AG10803 (cell line): Measurements from ENCODE around the gene CKAP2L.
A peak's percentile ranks its signal among the peaks of the same experiment; 100 is the strongest.

Source experiments
- DNase-seq: peaks from one replicate; pipeline ENCODE4 v3.0.0; 2010; ENCODE audit warnings: low read depth
- H3K4me3 ChIP-seq: 2 replicates; pipeline ENCODE4 v1.5.1; 2011; ENCODE audit warnings: mild to moderate bottlenecking, low read length, control low read depth
- TF ChIP-seq, protein P1 (sequence below): conservative IDR thresholded peaks from 2 replicates; pipeline ENCODE4 v1.5.1; 2011; ENCODE audit warnings: mild to moderate bottlenecking, low read length, control low read depth, inconsistent platforms

Gene CKAP2L

DNA sequence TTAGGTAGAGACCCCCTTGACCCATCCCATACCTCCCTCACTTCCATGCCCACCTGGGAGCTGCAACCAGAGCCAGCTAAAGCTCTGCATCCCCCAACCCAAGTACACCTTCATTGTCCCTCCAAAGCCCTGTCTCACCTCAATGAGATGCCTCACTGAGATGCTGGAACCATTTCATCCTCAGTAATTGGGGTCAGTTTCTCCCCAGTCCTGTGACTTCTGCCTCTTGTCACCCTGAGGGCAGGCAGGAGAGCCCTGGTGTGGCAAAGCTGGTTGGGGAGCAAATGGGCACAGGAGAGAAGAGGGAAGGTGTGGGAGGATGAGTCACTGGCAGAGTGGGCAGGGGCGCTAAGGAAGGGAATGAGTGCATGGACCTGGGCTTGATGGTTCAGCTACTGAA, 71.5 kb downstream of the CKAP2L start:
- TF ChIP-seq, protein P1, sequence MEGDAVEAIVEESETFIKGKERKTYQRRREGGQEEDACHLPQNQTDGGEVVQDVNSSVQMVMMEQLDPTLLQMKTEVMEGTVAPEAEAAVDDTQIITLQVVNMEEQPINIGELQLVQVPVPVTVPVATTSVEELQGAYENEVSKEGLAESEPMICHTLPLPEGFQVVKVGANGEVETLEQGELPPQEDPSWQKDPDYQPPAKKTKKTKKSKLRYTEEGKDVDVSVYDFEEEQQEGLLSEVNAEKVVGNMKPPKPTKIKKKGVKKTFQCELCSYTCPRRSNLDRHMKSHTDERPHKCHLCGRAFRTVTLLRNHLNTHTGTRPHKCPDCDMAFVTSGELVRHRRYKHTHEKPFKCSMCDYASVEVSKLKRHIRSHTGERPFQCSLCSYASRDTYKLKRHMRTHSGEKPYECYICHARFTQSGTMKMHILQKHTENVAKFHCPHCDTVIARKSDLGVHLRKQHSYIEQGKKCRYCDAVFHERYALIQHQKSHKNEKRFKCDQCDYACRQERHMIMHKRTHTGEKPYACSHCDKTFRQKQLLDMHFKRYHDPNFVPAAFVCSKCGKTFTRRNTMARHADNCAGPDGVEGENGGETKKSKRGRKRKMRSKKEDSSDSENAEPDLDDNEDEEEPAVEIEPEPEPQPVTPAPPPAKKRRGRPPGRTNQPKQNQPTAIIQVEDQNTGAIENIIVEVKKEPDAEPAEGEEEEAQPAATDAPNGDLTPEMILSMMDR: no peak
- DNase-seq: no peak
- no peak overlapping the region for H3K4me3 ChIP-seq

DNA sequence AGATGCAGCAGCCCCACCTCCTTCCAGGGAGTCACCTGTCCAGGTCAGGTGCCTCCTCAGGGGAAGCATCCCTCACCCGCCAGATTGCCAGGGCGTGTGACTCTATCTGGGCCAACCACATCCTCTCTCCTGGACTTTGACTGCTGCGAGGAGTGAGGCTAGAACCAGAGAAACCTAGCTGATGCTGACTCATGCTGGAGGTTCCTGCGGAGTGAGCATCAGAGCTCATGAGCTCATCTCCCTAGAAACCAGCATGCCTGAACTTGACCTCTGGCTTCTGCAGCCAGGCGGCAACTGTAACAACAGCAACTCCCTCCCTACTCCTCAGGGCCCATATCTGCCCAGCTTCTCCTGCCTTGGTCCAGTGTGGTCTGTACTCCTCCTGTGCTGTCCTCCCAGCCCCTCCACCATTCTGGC, 71.9 kb downstream of the CKAP2L start:
- TF ChIP-seq, protein P1: no peak
- peak; percentile 91 for DNase-seq

DNA sequence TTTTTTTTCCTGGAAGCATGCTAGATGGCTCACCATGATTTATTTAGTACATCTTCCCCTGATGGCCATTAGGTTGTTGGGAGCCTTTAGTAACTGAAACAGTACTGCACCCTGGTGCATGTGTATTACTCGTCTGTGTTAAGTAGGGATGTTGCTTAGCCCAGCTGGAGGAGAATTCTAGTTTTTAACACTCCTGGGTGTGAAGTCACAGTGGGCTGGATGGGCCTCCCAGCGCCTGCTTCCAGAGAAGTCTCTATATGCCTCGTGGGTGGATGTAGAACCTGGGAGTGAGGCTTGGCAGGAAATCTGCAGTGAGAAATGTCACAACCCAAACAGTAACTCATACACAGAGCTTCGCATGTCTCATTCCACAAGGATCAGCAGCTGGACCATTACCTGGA, 72.5 kb downstream of the CKAP2L start:
- no peak overlapping the region for H3K4me3 ChIP-seq
- TF ChIP-seq, protein P1: no peak
- DNase-seq: no peak

More for the DNA sequence above, 71.9 kb downstream of the CKAP2L start:
- no peak overlapping the region for H3K4me3 ChIP-seq

DNA sequence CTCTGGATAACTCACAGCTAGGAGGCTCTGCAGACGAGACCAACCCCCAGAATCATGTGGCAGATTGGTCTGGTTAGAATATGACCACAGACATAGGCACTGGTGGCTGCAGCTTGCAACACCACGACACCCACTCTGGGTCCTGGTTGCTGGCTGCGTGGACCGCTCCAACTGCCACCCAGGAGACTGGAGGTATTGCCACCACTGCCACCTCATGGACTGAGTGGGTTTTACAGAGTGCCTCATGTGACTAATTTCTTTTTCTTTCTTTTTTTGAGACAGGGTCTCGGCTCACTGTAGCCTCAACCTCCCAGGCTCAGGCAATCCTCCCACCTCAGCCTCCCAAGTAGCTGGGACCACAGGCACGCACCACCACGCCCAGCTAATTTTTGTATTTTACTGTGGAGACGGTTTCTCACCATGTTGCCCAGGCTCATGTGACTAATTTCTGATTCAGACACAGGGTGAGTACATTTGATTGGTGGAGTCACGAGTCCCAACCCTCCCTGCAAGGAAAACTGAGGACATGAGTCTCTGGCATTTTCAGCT, 73.5 kb downstream of the CKAP2L start:
- peak; percentile 48 for DNase-seq
- TF ChIP-seq, protein P1: peak; percentile 53
- no peak overlapping the region for H3K4me3 ChIP-seq

DNA sequence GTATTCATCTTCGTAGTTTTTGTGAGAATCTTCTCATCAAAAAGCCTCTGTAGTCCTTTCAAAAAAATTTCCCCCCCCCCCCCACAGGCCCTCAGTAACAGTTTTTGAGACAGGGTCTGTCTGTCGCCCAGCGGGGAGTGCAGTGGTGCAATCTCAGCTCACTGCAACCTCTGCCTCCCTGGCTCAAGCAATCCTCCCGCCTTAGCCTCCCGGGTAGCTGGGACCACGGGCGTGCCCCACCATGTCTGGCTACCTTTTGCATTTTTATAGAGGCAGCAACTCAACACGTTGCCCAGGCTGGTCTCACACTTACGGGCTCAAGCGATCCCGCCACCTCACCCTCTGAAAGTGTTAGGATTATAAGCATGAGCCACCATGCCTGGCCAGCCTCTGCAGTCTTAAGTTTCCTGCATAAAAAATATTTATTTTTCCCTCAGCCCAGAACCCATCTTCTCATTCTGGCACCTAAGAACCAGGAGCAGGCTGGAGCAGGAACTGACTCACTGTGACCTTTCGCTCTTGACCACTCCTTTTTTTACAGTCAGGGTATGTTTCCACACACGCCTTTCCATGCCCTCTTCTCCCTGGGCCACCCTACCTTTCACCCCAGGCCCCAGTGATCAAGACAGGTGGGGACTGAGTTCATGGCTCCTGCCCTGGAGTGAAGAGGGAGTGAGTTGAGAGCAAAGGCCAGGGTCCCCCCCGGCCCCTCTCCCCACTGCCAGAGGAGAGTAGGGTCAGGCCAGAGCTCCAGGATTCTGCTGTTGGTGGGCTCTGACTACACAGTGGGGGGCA, 76.1 kb downstream of the CKAP2L start:
- TF ChIP-seq, protein P1: no peak
- H3K4me3 ChIP-seq: no peak overlapping the region
- no peak for DNase-seq

DNA sequence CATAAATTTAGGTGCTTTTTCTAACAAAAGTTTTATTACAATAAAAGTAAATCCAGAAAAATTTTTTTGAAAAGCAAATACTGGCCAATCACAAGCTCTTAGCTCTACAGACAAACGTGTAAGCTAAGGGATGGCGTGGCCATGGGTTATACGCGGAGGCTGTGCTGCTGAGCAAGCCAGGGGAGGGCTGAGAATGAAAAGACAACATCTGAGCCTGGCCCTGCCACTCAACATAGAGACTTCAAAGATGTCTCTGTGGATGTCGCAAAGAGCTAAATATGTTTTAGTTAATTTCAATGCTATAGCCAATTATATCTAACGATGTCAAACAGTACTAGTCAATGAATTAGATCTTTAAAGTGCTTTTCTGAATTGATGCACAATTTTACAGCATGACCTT, 76.9 kb downstream of the CKAP2L start:
- DNase-seq: no peak
- TF ChIP-seq, protein P1: no peak
- no peak overlapping the region for H3K4me3 ChIP-seq
